DMS79 treated with DMSO at 0.1 percent for 48 hours (cell line): ENCODE data around the gene EFCAB8.
A peak's percentile ranks its signal among the peaks of the same experiment; 100 is the strongest.
"Not testable (repeated sequence)": the region's sequence is repeated elsewhere in the genome, so short reads cannot be mapped to it uniquely, and the experiment has no call there.

Experiments
- DNase-seq: peaks from one replicate; lab custom pipeline; 2025; lab: John Stamatoyannopoulos, UW

EFCAB8 gene

DNA sequence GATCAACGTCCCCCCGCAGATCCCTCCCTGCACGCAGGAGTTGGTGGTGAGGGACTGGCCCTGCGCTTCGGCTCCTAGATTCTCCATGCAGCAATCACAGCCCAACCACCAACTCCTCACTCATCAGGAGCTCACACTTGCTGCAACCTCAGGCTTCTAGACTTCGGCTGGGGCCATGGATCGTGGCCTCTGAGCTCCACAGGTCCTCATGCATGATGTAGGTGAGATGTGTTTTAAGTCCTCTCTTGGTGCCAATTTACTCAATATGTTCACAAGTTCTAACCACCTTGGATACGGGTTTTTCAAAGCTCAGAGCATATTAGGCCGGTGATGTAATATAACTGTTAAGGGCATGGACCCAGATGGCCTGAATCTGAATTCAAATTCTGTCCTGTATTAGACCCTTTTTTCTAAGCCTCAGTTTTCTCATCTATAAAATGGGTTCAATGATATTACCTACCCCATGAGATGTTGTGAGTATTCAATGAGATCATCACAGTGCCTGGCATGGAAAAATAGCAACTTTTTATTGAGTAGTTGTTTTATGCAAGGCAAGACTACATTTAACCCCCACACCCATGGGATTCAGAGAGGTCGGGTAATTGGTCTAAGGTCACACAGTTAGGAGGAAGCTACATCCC is 114.5 kb downstream of the EFCAB8 start:
- DNase-seq, result no peak

DNA sequence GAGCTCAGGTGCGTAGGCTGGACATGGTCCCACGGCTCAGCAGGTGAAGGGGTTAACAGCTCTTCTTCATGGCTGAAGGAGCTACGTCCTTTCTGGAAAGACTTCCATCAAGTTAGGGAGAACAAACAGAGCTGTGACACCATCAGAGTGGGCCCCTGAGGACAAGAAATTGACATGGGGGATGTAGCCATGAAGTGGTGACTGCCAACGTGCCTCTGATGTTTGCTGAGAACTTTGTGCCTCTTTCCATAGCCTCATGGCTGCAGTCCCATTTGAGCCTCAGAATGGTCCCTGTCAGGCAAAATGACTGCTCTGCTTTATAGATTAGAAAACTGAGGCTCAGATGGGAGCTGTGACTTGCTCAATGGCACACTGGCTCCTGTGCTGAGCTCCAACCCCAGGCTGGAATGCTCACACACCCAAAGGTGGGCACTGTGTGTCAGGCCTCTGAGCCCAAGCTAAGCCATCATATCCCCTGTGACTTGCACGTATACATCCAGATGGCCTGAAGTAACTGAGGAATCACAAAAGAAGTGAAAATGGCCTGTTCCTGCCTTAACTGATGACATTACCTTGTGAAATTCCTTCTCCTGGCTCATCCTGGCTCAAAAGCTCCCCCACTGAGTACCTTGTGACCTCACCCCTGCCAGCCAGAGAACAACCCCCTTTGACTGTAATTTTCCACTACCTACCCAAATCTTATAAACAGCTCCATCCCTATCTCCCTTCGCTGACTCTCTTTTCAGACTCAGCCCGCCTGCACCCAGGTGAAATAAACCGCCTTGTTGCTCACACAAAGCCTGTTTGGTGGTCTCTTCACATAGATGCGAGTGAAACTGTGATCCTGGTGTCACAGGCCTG is 115.7 kb downstream of the EFCAB8 start:
- DNase-seq, result not testable (repeated sequence)

DNA sequence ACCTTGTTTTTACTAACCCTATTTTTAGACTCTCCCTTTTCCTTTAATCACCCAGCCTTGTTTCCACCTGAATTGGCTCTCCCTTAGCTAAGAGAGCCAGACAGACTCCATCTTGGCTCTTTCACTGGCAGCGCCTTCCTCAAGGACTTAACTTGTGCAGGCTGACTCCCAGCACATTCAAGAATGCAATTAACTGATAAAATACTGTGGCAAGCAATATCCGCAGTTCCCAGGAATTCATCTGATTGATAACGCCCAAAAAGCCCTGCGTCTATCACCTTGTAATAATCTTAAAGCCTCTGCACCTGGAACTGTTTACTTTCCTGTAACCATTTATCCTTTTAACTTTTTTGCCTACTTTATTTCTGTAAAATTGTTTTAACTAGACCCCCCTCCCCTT is 116.4 kb downstream of the EFCAB8 start:
- not testable (repeated sequence) for DNase-seq

DNA sequence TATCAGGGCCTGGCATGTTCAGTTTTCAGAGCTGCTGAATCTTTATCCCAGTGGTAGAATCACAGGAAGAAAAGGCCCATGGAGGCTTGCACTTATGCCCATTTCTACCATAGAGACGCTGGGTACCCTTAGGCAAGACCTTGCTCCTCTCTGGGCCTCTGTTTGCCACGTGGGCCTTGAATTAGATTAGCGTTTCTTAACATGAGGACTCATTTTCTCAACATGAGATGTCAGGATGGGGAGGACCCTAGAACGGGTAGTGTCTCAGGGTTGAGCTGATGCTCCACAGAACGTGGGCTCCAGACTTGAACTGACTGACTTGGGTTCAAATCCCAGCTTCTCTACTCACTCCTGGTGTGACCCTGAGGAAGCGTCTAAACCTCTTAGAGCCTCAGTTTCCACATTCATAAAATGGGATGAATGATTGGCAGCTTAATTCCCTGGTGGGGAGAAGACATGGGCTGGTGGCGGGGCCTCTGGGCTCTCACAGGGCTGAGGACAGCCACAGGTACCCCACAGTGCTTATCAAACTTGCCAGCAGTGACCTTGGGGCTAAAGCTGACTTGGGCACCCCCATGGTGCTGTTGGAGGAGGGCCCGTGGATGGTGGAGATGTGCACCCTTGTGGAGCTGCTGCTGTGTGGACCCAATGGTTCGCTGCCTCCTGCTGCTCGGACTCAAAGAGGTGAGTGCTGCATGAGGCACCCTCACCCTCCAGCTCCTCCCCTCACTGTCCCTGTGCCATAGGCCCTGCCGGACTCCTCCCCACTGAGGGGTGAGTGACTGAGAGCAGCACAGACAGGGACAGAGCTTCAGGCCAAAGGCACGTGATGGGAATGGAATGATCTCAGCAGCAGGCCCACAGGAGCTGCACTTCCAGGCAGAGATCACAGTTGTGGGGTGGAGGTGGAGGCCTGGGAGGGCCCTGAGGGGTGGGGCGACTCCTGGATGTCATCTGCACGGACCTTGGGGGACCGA is 117.3 kb downstream of the EFCAB8 start:
- no peak for DNase-seq

DNA sequence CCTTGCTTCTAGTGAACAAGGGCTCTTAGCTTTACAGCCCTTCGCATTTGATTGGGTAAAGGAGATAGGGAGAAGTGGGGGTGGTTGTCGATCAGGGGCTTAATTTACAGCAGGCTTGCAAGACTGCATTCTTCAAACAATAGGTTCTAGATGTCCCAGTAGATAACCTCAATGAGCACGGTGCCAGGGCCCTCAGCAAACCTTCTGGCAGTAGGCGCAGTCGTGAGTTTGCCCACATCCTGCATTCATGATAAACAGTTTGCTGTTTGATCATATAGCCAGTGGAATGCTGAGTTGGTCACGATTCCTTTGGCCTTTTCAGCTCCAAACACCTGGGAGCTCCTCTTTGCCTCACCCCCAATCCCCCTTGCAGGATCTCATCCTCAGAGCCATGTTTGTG is 118.0 kb downstream of the EFCAB8 start:
- DNase-seq, result no peak

DNA sequence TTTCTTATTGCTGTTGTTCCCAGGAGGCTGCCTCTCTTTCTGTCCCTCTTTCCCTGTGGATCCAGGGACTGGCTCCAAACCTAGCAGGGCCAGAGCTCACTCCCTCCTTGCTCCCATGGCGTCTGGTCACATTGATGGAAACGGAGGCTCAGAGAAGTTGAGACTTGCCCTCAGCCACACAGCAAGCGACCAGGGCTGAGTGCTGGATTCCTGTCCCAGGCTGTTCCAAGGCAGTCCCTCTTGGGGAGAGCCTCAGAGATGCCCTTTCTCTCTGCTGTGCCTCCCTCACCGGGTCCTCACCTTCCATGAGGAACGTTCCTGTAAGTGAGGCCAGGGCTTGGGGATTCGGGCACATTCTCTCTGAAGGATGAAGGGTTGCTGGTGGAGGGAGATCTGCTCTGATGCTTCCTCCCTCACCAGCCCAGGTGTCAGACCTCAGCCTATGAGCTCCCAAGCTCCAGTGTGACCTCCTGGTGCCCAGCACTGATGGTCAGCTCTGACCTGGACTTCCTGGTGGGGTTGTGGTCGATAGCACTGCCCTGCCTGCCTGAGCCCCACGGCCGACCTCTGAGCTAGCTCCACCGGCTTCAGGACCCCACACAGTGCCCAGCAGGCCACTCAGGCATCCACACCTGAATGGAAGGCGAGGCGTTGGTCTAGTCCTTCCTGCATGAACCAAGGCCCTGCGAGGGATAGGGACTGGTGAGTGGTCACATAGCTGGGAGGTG is 118.7 kb downstream of the EFCAB8 start:
- no peak for DNase-seq

DNA sequence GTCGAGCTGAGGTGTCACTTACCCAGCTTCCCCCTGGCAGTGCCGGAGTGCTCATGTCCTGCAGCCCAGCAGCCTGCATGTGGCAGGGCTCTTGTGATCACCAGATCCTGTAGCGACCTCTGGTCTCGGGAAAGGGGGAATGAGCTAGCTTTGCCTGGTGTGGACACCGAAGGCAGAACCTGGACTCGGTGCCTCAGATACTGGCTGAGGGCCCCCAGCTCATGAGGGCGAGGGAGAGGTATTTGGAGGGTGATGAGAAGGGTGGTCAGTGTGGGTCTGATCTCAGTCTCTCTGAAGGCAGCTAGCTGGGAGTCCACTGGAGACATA is 119.2 kb downstream of the EFCAB8 start:
- no peak for DNase-seq

DNA sequence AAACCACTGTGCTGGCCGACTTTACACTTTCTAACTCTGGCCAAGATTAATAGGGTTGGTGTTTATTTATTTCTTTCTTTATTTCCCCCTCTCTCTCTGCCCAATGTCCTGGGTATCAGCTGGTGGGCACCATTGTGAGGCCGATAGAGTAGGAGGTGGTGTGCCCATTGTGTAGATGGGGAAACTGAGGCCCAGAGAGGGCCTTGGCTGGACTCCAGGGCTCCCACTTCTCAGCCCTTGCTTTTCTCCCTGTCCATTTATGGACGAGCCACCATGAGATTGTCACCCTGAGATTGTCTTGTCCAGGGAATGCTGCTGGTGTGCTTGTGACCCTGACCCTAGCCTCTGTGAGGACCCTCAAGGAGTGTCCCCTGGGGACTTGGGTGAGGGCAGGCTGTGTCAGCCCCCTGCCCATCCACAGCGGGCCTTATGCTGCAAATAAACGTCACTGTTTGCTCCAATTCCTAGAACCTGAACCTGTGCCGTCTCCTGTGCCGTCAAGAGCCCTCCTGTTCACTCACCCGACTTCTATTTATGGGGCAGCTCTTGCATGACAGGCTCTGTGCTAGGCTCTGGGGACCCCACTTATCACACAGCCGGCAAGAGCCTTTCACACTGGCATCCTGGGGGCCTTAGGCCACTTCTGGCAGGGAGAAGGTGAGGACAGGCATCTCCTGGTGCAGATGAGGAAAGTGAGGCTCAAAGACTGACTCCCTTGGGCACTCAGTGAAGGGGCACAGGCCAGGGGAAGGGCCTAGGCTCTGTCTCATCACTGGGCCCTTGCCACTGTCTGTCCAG is 120.7 kb downstream of the EFCAB8 start:
- no peak for DNase-seq

DNA sequence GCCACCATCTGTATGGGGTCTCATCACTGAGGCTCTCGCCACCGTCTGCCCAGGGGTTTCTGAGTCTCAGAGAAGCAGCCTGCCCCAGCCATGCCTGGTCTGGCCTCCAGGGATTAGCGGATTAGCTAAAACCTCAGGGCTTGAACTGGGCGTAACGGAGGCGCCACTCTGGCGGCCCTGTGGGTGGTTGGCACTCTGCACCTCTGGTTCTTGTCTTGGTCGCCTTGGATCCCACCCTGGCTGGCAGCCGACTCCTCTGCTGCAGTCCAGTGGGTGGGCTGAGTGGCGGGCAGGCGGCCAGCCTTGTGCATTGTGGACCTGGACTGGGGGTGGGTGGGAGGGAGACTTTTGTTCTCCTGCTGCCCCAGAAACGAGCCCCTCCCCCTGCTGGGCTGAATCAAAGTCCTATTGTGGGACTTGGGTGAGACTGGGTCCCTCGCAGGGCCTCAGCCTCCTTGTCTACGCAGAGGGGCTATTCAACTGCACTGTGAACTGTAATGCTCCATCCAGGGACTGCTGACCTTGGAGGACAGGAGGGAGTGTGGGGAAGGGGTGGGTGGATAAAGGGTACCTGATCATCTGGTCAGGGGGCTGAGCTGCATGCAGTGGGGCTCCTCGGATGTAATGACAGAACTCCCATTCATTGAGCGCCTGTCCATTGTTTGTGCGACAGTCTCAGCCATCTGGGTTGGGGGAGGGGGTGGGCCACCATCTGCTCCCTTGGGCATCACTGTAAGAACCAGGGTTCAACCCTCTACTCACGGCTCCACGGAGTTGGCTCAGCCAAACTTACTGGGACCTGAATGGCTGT is 121.6 kb downstream of the EFCAB8 start:
- peak; percentile 8 for DNase-seq

DNA sequence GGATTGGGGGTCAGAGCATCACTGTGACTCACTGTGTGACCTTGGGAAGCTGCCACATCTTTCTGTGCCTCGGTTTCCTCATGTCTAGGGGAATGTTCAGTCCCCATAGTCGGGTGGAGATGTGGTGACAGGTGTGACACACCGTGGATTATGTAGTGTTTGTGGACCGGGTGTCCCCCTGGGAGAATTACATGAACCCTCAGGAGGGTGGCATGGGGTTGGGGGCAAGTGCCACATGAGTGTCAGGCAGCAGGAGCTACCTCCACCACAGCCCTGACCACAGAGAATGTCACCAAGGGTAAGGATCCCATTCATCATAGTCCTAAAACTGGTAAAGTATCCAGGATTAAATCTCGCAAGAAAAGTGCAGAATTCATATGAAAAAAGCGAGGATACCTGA is 122.3 kb downstream of the EFCAB8 start:
- no peak for DNase-seq

DNA sequence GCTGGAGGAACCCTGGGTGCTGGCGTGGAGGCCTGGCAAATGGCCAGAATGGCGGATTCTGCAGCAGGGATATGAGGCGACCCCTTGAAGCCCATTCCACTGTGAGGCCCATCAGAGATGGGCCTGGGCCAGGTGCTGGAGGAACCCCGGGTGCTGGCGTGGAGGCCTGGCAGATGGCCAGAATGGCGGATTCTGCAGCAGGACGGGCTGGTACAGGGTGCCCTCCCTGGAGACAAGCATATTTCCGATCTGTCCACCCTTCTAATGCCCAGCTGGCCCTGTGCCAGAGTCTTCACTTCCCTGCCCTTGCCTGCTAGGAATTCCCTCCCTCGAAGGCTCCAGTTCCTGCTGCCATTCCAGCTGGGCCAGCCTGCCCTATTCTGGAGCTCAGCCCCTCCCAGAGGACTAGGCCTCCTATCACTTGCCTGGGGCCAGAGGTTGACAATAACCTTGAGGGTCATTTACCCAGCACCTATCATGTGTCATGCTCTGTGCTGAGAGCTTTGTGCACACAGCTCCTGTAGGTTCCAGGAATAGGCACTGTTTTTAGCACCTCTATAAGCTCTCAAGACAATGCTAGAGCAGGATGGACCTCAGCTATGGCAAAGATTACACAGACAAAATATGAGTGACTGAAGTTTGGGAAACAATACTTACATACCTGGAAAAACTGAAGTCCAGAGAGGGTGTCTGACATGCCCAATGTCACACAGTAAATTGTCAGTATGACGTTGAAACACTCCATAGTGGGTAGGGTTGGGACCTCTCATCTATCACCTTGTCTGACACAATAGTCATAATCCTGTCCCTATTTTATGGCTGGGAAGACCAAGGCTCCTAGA is 124.1 kb downstream of the EFCAB8 start:
- DNase-seq, result peak; percentile 15

DNA sequence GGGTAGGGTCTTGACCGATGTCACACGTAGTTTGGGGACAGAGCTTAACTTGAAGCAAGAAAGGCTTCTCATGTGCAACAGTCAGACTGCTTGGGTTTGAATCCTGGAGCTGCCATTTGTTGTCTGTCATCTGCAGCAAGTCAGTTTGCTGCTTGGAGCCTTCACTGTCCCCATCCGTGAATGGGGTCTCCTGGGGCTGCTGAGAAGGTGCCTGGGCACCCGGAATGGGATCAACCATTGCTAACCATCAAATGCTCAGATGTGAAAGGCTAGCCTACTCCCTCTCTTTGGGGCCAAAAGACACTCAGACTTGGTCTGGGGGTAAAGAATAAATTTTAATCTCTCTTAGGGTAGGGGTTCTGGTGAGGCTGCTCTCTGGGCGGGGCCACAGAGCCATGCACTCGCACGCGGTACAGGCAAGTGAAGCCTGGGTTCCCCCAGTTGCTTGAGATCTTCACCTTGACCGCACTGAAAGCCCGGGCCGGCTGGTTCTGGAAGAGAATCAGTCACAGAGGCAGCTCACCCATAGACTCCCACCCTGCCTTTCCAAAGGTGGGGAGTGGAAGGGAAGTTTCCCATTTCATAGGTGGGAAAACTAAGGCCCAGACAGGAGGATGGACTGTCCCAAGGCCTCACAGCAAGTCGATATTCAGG is 124.9 kb downstream of the EFCAB8 start:
- no peak for DNase-seq

DNA sequence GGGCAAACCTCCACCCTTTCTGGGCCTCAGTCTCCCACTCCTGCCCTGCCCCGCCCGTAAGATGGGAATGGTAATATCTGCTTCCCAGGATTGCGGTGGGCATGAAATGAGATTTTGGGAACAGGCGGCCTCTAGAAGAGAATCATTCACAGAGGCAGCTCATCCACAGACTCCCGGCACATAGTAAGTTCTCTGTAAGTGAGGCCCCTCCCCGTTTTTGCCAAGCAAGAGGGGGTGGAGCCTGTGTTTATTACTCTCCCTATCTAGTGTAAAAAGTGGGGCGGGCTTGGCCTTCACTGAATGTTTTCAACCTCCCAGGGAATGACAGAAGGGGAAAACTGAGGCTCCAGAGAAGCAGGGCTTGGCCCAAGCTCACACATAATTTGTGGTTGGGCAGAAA is 125.5 kb downstream of the EFCAB8 start:
- DNase-seq, result no peak

DNA sequence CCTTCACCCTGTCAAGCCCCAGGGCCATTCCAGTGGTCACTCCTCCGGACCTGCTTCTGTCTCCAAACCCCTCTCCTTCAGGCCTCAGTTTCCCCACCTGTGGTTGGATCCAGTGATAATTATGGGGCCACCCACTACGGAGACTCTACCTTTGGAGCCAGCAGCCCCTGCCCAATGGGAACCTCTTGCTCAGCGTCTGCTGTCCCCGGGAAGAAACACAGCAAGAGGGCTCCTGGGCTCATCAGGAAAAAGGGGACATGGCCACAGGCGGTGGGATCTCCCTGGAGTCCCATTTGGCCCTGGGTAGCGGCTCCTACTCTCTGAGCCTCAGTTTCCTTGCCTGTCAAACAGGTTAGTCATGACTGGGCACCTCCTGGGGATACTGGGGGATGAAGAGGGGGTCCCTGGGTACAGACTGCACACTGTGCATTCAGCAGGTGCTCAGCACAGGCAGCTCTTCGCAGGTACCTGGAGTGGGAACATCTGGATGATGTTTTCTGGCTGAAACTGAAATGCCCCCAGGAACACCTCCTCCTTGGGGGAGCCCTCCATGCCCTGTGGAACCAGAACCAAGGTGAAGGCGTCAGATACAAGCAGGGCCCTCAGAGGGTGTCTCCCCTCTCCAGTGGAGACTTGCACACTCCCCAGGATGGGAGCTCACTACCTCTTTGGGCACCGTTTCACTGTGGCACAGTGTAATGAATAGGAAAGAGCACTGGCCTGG is 126.1 kb downstream of the EFCAB8 start:
- DNase-seq, result no peak

DNA sequence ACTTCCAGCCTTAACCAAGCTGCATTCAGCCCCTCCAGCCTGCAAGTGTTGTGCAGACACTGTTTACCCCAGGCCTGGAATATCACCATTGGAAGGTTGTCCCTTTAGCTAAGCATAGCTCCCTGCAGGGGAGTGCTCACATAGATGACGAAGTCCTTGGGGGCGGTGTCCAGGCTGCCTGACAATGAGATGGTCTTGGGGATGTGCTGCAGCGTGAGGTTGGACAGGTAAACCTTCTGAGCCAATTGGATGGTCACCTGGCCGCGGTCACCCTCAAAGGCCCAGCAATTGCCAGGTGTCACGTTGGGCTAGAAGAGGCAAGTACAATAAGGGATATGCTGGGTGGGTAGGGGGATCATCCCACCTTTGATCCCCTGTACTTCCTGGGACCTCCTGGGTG is 126.9 kb downstream of the EFCAB8 start:
- no peak for DNase-seq

DNA sequence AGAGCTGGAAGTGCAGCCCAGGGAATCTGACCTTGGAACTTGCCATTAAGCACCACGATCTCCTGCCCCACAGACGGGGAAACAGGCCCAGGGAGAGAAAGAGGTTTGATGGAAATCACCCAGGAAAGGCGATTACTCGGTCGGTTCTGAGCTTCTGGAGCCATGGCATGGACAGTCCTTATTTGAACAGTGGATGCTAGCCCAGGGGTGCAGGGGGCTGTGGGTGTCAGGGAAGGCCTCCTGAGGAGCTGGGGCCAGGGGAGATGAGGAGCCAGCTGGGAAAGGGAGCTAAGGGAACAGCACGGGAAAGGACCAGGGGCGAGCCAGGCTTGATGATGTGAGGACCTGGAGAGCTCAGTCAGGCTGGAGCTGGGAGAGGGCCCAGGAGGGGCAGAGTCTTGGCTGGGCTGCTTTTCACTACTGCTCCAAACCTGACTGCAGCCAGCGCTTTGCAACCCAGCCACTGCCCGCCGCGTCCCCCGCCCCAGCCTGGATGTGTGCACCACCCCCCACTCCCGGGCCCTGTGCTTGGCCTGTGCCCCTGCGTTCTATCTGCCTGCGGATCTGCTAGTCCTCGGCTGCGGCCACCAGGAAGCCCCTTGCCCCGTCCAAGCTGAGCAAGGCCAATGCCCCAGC is 127.7 kb downstream of the EFCAB8 start:
- no peak for DNase-seq

DNA sequence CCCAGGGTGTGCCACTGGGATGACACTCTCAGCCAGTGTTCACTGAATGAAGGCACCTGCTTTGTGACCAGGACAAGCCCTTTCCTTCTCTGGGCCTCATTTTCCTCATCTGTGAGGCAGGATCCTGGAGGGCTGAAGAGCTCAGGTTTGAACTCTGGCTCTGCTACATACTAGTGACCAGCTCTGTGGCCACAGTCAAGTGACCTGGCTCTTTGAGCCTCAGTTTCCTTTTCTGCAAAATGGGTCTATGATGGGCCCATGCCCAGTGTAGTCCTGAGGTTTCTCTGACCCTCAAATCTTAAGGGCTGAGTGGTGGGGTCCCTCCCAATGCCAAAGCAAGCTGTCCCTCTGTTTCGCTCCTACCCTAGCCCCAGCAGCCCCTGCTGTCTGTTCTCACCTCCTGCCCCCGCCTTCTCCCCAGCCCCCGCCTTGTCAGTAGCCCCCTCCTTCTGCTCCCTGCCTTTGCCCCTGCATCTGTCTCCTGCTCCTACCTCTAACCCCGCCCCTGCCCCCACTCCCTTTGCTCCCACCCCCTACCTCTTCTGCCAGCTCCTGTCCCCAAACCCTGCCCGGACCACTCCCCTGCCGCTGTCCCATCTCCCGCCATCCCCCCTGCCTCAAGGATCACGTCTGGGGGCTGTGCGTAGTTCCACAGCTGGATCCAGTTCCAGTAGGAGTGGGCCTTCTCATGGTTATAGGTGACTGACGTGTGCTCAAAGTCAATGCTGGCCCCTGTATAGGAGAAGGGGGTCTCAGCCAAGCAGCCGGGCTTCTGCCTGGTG is 128.5 kb downstream of the EFCAB8 start:
- no peak for DNase-seq
